Spleen (tissue), 7 donors: Measurements from ENCODE around the gene CCHCR1.
"Not testable (repeated sequence)": the region's sequence is repeated elsewhere in the genome, so short reads cannot be mapped to it uniquely, and the experiment has no call there.

ENCODE experiments used
- POLR2A ChIP-seq, 3 donors: fragments of 450-650 bp; IDR thresholded peaks; one replicate each; pipeline ENCODE4 v1.5.1; 2017; ENCODE audit warnings: antibody characterized with exemption in 3 of 3, mild to moderate bottlenecking in 1 of 3
- TF ChIP-seq, protein P1 (sequence below), 11 experiments: fragments of 200-600 bp in 7 of 11; fragments of 450-650 bp in 4 of 11; sonication (generic) in 4 of 11; IDR thresholded peaks in 8 of 11; conservative IDR thresholded peaks in 3 of 11; 1 replicate in 7 of 11; 2 replicates in 4 of 11; pipeline versions ENCODE4 v1.4.0 to v1.8.0; 2016 to 2021; ENCODE audit warnings: antibody characterized with exemption in 11 of 11, inconsistent platforms in 4 of 11, mild to moderate bottlenecking in 1 of 11
- donor health status: DM: no; HTN: no; CAD: no; lungs with moderate emphysema.
- donor health status: DM: no; HTN: no; CAD: no.
- donor health status: DM: no; HTN: no; CAD: no.

DNA sequence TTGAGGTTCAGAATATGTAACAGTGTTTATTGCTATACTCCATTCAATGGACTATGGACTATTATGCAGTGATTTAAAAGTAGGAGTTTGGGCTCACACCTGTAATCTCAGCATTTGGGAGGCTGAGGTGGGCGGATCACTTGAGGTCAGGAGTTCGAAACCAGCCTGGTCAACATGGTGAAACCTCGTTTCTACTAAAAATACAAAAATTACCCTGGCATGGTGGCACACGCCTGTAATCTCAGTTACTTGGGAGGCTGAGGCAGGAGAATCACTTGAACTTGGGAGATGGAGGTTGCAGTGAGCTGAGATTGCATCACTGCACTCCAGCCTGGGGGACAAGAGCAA is 41.5 kb upstream of the CCHCR1 start:
- TF ChIP-seq, protein P1, sequence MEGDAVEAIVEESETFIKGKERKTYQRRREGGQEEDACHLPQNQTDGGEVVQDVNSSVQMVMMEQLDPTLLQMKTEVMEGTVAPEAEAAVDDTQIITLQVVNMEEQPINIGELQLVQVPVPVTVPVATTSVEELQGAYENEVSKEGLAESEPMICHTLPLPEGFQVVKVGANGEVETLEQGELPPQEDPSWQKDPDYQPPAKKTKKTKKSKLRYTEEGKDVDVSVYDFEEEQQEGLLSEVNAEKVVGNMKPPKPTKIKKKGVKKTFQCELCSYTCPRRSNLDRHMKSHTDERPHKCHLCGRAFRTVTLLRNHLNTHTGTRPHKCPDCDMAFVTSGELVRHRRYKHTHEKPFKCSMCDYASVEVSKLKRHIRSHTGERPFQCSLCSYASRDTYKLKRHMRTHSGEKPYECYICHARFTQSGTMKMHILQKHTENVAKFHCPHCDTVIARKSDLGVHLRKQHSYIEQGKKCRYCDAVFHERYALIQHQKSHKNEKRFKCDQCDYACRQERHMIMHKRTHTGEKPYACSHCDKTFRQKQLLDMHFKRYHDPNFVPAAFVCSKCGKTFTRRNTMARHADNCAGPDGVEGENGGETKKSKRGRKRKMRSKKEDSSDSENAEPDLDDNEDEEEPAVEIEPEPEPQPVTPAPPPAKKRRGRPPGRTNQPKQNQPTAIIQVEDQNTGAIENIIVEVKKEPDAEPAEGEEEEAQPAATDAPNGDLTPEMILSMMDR (IDR thresholded peaks at IDR 0.05 in 8 of 11, conservative IDR thresholded peaks at IDR 0.05 in 3 of 11): not testable (repeated sequence)
- not testable (repeated sequence) for TF ChIP-seq POLR2A (IDR thresholded peaks at IDR 0.05)
